Brain pericyte (primary cell): Measurements from ENCODE around the gene FOXQ1.
"Not testable (repeated sequence)": the region's sequence is repeated elsewhere in the genome, so short reads cannot be mapped to it uniquely, and the experiment has no call there.

ENCODE experiments used
- DNase-seq: peaks from one replicate; pipeline ENCODE4 v3.0.0-alpha.2; 2012; ENCODE audit warnings: low read depth, low spot score

FOXQ1 gene

DNA sequence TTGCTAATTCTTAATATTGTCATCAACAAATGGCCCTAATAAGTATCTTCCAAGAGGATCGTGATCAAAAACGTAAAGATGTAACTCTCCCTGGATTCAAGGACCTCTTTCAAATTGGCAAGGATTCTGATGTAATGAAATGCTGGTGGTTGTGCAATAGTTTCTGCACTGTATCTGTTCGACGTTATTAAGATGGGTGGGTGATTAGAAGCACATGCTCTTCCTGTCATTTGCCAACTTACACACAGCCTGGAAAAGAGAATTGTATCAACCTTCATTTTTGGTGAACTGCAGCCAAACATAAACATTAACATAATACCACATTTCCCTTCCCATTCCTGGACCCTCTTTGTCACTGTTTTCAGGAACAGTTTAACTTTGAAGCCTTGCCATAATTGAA is 9.8 kb downstream of the FOXQ1 start:
- no peak for DNase-seq

DNA sequence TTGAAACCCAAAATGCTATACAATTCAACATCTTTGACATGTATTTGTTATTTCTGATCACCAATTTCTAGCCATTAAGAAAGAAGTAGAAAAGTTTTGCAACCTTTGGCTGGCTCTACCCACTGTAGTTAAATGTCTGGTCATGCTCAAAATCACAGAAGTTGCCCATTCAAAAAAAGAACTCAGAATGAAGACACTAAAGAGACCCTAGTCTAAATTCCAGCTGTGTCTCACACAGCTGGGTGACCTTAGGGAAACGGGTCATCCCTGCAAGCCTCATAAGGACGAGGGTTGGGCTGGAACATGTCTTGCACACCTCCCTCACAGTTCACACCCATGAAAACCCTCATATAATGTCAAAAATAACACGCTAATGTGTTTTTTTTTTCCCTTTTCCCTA is 10.3 kb downstream of the FOXQ1 start:
- DNase-seq = no peak

DNA sequence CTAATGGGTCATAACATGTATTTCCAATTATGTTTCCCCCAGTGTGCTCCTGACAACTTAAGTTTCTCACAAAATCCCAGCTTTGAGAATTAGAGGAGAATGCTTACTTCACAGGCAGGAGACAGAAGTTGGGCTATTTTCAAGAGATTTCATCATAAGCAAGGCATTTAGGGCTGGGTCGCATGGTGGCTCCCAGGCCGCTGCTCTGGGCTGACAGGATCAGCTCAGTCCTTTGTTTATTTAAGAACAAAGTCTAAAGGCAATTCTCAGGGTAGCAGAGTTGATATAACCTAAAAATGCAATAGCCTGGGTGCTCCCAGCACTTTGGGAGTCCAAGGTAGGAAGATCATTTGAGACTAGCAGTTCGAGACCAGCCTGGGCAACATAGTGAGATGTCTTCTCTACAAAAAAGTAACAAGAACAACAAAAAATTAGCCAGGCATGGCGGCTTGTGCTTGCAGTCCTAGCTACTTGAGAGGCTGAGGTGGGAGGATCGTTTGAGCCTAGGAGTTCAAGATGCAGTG is 10.9 kb downstream of the FOXQ1 start:
- DNase-seq = no peak

GRCh38 chr6:1324936-1325335 is 13.0 kb downstream of the FOXQ1 start:
- no peak for DNase-seq

GRCh38 chr6:1325461-1326309 is 13.8 kb downstream of the FOXQ1 start:
- no peak for DNase-seq

GRCh38 chr6:1326535-1327121 is 14.7 kb downstream of the FOXQ1 start:
- no peak for DNase-seq

- no peak for DNase-seq
These were observed 15.7 kb downstream of the FOXQ1 start for GRCh38 chr6:1327630-1328029.

DNA sequence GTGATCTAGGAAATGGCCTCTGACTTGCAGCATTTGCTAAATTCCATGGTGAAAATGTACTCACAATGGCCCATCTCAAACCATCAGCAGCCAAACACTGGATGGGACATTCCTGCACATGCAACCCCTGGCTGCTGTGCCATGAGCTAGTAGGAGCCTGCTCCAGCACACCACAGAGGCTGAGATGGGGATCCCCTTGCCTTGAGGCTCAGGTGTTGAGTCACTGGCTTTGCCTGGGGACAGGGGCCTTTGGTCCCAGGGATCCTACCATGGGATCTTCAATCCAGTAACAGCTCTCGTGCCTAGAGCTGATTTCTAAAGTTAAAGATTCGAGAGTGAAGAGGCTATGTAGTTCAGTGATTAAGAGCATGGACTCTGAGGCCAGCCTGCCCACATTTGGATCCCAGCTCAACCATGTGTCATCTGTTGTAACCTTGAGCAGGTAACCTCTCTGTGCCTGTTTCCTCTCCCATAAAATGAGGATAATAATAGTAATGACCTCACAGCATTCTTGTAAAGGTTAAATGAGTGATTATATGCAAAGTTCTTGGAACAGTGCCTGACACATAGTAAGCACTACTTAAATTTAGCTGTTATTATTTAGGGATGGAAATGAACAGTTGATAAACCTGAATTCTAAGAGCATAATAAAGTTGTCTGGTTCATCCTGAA is 16.4 kb downstream of the FOXQ1 start:
- DNase-seq = no peak

- no peak for DNase-seq
These were observed 17.8 kb downstream of the FOXQ1 start for GRCh38 chr6:1329708-1330107.

- no peak for DNase-seq
These were observed 22.8 kb downstream of the FOXQ1 start for GRCh38 chr6:1334684-1335083.

DNA sequence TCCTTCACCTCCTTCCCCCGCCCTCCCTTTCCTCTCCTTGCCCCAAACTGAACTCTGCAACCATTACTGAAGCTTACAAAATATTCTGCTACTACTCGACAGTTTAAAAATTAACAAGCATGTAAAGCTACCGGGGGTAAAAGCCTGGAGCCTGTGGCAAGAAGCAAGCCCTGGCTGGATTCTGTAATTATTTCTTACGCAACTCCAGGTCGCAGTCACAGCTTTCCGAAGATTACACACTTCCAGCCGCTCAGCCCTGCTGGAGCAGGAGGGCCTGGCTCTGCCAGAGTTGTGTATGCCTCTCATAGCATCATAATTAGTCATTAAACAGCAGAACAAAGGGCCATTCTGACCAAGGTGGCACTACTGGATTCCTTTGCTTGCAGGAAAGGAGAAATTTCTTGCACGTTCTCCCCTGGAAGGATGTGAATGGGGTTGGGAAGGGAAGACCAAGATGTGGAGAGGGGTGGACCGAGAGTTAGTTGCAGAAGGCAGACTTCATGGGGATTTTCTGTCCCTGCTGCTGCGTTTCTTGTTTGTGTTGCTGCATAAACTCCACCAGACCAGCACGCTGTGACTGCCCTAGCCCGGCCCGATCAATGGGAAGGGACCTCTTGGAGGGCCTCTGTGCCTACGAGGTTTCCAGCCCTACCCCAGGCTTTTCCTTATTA is 23.6 kb downstream of the FOXQ1 start:
- DNase-seq = no peak

- DNase-seq = no peak
These were observed 24.4 kb downstream of the FOXQ1 start for GRCh38 chr6:1336246-1336843.

DNA sequence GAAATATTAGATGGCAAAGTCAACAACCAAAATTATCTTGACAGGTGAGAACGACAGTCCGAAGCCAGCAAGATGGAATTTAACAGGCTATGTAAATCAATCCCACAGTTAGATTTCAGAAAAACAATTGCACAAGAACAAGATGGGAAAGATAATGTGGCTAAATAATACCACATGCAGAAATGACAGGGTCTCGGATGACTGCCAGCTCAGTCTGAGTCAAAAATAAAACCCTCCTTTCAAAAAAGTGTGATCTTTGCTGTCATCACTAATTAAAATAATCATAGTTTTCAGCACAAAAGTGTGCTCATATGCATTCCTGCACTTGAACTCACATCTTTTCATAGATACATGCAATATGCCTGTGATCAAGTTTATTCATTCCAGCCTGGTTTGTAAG is 25.9 kb downstream of the FOXQ1 start:
- no peak for DNase-seq

DNA sequence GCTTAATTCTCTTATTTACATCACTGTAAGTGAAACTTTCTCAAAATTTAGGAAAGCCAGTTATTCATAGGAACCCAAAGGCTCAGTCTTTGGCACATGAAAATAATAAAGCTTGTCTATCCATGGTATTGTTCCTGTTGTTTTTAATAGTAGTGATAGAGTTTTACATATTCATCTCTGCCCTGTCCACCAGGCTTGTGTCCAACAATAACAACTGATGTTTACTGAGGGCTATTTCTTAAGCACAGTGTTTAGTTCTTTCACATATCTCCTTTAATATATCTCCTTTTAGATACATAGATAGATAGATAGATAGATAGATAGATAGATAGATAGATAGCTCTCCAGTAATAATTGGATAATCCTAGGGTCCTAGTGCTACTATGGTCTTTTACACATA is 34.2 kb downstream of the FOXQ1 start:
- no peak for DNase-seq

- DNase-seq = no peak
These were observed 34.7 kb downstream of the FOXQ1 start for GRCh38 chr6:1346558-1347091.

DNA sequence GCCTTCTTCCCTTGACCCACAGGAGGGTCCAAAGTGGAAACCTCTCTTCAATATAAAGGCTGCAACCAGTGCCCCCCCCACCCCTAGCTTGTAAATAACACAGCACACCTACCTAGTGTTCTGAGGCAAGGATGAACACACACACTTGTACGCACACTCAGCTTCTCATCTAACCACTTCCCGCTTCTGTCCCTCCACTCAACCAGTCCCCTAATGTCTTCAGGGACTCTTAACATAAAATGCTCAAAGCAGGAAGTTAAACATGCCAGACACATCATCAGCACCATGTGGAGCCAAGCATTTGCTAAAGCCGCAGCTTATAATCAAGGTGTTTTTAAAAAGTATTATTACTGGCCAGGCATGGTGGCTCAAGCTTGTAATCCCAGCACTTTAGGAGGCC is 35.3 kb downstream of the FOXQ1 start:
- DNase-seq = no peak

DNA sequence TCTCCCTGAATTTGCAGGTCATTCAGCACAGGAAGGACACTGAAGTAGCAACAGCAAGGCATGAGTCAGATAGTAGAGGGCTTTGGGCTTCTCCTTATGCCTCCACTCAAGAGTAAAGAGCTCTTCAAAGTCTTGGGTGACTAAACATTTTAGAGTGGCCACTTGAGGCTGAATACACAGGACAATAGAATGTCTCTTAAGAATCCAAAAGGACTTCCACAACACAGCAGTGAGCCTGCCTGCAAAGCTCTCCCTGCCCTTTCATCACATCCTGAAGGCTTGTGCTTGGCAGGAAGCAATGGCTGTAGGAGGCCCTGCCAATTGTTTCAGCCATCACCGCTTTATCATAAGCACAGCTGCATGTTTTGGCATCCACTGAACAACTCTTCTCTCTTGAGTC is 36.8 kb downstream of the FOXQ1 start:
- DNase-seq = no peak

GRCh38 chr6:1349655-1350054 is 37.8 kb downstream of the FOXQ1 start:
- no peak for DNase-seq

DNA sequence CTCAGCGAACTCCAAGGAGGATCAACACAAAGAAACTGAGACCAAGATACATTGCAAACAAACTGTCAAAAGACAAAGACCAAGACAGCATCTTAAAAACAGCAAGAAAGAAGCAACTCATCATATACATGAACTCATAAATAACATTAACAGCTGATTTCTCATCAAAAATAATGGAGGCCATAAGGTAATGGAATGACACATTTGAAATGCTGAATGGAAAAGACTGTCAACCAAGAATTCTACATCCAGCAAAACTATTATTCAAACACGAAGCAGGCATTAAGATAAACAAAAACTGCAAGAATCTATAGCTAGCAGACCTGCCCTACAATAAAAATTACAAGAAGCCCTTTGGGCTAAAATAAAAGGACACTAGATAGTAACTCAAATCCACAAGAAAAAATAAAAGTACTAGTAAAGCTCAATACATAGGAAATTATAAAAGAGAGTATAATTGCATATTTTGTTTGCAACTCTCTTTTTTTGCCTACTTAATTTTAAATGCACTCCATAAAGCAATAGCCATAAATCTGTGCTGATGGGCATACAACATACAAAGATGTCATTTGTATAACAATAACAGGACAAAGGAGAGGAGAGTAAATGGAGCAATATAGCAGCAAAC is 39.6 kb downstream of the FOXQ1 start:
- no peak for DNase-seq

GRCh38 chr6:1355068-1355467 is 43.2 kb downstream of the FOXQ1 start:
- not testable (repeated sequence) for DNase-seq

DNA sequence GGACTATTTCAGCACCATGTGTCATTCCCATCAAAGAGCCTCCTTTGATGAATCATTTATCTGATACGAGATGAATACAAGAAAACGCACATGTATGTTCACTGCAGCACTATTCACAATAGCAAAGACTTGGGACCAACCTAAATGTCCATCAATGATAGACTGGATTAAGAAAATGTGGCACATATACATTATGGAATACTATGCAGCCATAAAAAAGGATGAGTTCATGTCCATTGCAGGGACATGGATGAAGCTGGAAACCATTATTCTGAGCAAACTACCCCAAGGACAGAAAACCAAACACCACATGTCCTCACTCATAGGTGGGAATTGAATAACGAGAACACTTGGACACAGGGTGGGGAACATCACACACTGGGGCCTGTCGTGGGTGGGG is 49.8 kb downstream of the FOXQ1 start:
- not testable (repeated sequence) for DNase-seq
